ENCODE data around the gene SLC38A10.
"Not testable (repeated sequence)": the region's sequence is repeated elsewhere in the genome, so short reads cannot be mapped to it uniquely, and the experiment has no call there.

The SLC38A10 gene

GRCh38 chr17:81231121-81231645, 63.9 kb downstream of the SLC38A10 start:
- no peak for TF ChIP-seq CTCF (IDR thresholded peaks at IDR 0.05; ENCODE audit: low read depth, low read length)
- H3K4me3 ChIP-seq (replicated peaks in 1 of 2; ENCODE audit: low read depth in 2 of 2, low read length in 2 of 2): no peak overlapping the region
- no peak for DNase-seq (ENCODE audit: low read depth in 2 of 2)

- TF ChIP-seq CTCF (IDR thresholded peaks at IDR 0.05; ENCODE audit: low read depth, low read length): peak; percentile 29
- no peak overlapping the region for H3K4me3 ChIP-seq (replicated peaks in 1 of 2; ENCODE audit: low read depth in 2 of 2, low read length in 2 of 2)
- no peak for DNase-seq (ENCODE audit: low read depth in 2 of 2)
These were observed 64.9 kb downstream of the SLC38A10 start for GRCh38 chr17:81230043-81230820.

GRCh38 chr17:81229666-81229920, 65.5 kb downstream of the SLC38A10 start:
- no peak for TF ChIP-seq CTCF (IDR thresholded peaks at IDR 0.05; ENCODE audit: low read depth, low read length)
- no peak overlapping the region for H3K4me3 ChIP-seq (replicated peaks in 1 of 2; ENCODE audit: low read depth in 2 of 2, low read length in 2 of 2)
- no peak for DNase-seq (ENCODE audit: low read depth in 2 of 2)

- H3K4me3 ChIP-seq (replicated peaks in 1 of 2; ENCODE audit: low read depth in 2 of 2, low read length in 2 of 2): no peak overlapping the region
- no peak for TF ChIP-seq CTCF (IDR thresholded peaks at IDR 0.05; ENCODE audit: low read depth, low read length)
- no peak for DNase-seq (ENCODE audit: low read depth in 2 of 2)
These were observed 66.1 kb downstream of the SLC38A10 start for GRCh38 chr17:81228834-81229665.

- TF ChIP-seq CTCF (IDR thresholded peaks at IDR 0.05; ENCODE audit: low read depth, low read length): no peak
- DNase-seq (ENCODE audit: low read depth in 2 of 2): no peak
- H3K4me3 ChIP-seq (replicated peaks in 1 of 2; ENCODE audit: low read depth in 2 of 2, low read length in 2 of 2): no peak overlapping the region
These were observed 66.7 kb downstream of the SLC38A10 start for GRCh38 chr17:81228420-81228819.

- DNase-seq (ENCODE audit: low read depth in 2 of 2); H3K4me3 ChIP-seq (replicated peaks in 1 of 2; ENCODE audit: low read depth in 2 of 2, low read length in 2 of 2): not testable (repeated sequence)
These were observed 67.5 kb downstream of the SLC38A10 start for GRCh38 chr17:81227630-81228029.

GRCh38 chr17:81223762-81224130, 71.4 kb downstream of the SLC38A10 start:
- no peak for DNase-seq (ENCODE audit: low read depth in 2 of 2)
- peak overlapping the region; percentile 50 to 55 for H3K4me3 ChIP-seq (replicated peaks in 1 of 2; ENCODE audit: low read depth in 2 of 2, low read length in 2 of 2)
- no peak for TF ChIP-seq CTCF (IDR thresholded peaks at IDR 0.05; ENCODE audit: low read depth, low read length)
